ENCODE results near the gene LCN2.

DNA sequence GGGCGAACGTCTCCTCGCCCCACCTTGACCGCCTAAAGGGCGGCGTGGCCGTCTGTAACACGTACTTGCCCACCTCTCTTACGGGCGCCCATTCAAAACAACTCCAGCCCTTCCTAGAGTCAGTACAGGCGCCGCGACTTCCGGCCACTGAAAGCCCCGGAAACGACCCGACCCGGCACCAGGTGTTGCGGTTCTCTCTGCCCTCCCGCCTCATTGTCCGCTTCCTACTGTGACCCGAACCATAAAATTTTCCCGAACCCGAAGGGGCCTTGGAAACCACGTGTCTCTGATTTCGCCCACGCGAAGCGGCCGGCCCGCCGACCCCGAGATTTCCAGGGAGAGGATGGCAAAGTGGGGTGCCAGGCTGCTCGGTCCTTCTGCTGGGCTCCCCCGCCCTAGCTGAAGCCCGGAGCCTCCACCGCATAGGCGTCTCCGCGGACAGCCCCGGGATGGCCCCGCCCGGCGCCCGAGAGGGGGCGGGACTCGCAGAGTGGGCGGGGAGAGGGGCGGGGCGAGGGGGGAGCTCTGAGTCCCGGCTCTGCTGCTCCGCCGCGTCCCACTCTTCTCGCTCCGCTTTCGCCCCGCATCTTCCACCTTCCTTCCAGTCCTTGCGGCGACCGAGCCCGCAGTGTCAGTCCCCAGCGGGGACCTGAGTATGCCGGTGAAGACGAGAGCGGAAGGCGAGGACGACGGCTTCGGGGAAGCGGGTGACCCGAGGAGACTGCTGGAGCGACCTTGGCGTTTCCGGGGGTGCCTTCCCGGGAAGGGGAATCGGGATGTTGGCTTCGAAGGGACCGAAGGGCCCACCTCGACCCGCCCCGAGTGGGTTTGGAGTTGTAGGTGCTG, 21.0 kb upstream of the LCN2 start:
- TF ChIP-seq POLR2A (IDR thresholded peaks at IDR 0.05), result peak; percentile 69
- TF ChIP-seq, protein P1, sequence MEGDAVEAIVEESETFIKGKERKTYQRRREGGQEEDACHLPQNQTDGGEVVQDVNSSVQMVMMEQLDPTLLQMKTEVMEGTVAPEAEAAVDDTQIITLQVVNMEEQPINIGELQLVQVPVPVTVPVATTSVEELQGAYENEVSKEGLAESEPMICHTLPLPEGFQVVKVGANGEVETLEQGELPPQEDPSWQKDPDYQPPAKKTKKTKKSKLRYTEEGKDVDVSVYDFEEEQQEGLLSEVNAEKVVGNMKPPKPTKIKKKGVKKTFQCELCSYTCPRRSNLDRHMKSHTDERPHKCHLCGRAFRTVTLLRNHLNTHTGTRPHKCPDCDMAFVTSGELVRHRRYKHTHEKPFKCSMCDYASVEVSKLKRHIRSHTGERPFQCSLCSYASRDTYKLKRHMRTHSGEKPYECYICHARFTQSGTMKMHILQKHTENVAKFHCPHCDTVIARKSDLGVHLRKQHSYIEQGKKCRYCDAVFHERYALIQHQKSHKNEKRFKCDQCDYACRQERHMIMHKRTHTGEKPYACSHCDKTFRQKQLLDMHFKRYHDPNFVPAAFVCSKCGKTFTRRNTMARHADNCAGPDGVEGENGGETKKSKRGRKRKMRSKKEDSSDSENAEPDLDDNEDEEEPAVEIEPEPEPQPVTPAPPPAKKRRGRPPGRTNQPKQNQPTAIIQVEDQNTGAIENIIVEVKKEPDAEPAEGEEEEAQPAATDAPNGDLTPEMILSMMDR (IDR thresholded peaks at IDR 0.05), result peak in 2 of 4 experiments; percentile 9 to 18
- TF ChIP-seq POLR2AphosphoS5 (IDR thresholded peaks at IDR 0.05), result peak; percentile 86
